Calu3 (cell line): ENCODE measurements around the gene NBPF1. TPM values are rescaled to one million over a fixed set of nuclear protein-coding genes. Genes with fewer than 3 reads are reported as not detected.
"Not testable (repeated sequence)": the region's sequence is repeated elsewhere in the genome, so short reads cannot be mapped to it uniquely, and the experiment has no call there.

ENCODE experiments used
- BruUV-seq: library from RNA; stranded (reverse); fragments of 400-500 nt; replicated peaks from 2 replicates; lab custom pipeline; 2021; lab: Mats Ljungman, UMichigan
- CTCF ChIA-PET: fragments of 300-600 bp; sonication (Branson Sonifier 250); formaldehyde crosslinking; loops from one replicate; lab custom pipeline; 2022; ENCODE audit warnings: antibody characterized with exemption; lab: Charles Lee
- DNase-seq: peaks from one replicate; pipeline ENCODE4 v3.0.0; 2022
- H3K27ac Mint-ChIP-seq: one replicate; pipeline ENCODE4 v1.8.0; 2022; ENCODE audit warnings: mixed read lengths; ENCODE audit not compliant: unreplicated experiment
- H3K27me3 Mint-ChIP-seq: one replicate; pipeline ENCODE4 v1.8.0; 2022; ENCODE audit warnings: mixed read lengths; ENCODE audit not compliant: unreplicated experiment
- H3K36me3 Mint-ChIP-seq: one replicate; pipeline ENCODE4 v1.8.0; 2022; ENCODE audit warnings: mild to moderate bottlenecking, moderate library complexity, mixed read lengths; ENCODE audit not compliant: insufficient read depth, unreplicated experiment
- H3K4me1 Mint-ChIP-seq: one replicate; pipeline ENCODE4 v1.8.0; 2022; ENCODE audit warnings: mild to moderate bottlenecking, low read depth, mixed read lengths; ENCODE audit not compliant: unreplicated experiment
- H3K4me3 Mint-ChIP-seq: one replicate; pipeline ENCODE4 v1.8.0; 2022; ENCODE audit warnings: mild to moderate bottlenecking, low read depth, moderate library complexity, mixed read lengths; ENCODE audit not compliant: unreplicated experiment
- H3K9me3 Mint-ChIP-seq: one replicate; pipeline ENCODE4 v1.8.0; 2022; ENCODE audit warnings: low read depth, mixed read lengths; ENCODE audit not compliant: unreplicated experiment
- intact Hi-C: fragments of 100-400 bp; cut with micrococcal nuclease; formaldehyde crosslinking; loops from one replicate; pipeline ENCODE4 v1.10.0; 2022; ENCODE audit not compliant: unreplicated experiment
- total RNA-seq: library from RNA; stranded (reverse); gene quantifications from 2 replicates; pipeline ENCODE4 v1.2.3, GENCODE V29; 2022
- TF ChIP-seq, protein P1 (sequence below): fragments of 200-600 bp; IDR thresholded peaks from one replicate; pipeline ENCODE4 v1.8.0; 2022; ENCODE audit warnings: antibody characterized with exemption; ENCODE audit not compliant: unreplicated experiment

Gene NBPF1
- total RNA-seq, 1 experiment from 2014 or later: 26.4 TPM

DNA sequence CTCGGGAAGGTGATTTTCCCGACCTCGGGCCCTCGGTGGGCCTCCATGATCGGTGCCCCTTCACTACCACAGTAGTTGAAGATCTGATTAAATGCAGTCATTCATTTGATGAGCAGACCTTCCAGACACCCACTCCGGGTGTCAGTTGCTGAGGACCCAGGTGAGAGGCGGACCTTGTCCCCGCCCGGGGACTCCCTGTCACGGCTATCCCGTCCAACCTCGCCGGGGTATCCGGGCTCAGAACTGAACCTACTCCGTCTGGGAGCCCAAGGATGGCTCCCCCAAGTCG is 30.8 kb upstream of the NBPF1 start:
- CTCF ChIA-PET: no interaction called here
- no peaks in the 10 kb centered on the region for H3K4me1 Mint-ChIP-seq
- no peaks in the 10 kb centered on the region for H3K9me3 Mint-ChIP-seq
- no peaks in the 10 kb centered on the region for H3K36me3 Mint-ChIP-seq
- H3K27ac Mint-ChIP-seq: no peak overlapping the region
- intact Hi-C loops: no loop called here
- TSS peak; percentile 45 for BruUV-seq
- TF ChIP-seq, protein P1, sequence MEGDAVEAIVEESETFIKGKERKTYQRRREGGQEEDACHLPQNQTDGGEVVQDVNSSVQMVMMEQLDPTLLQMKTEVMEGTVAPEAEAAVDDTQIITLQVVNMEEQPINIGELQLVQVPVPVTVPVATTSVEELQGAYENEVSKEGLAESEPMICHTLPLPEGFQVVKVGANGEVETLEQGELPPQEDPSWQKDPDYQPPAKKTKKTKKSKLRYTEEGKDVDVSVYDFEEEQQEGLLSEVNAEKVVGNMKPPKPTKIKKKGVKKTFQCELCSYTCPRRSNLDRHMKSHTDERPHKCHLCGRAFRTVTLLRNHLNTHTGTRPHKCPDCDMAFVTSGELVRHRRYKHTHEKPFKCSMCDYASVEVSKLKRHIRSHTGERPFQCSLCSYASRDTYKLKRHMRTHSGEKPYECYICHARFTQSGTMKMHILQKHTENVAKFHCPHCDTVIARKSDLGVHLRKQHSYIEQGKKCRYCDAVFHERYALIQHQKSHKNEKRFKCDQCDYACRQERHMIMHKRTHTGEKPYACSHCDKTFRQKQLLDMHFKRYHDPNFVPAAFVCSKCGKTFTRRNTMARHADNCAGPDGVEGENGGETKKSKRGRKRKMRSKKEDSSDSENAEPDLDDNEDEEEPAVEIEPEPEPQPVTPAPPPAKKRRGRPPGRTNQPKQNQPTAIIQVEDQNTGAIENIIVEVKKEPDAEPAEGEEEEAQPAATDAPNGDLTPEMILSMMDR: no peak
- no peak overlapping the region for H3K4me3 Mint-ChIP-seq
- no peak for DNase-seq
- no peaks in the 10 kb centered on the region for H3K27me3 Mint-ChIP-seq

DNA sequence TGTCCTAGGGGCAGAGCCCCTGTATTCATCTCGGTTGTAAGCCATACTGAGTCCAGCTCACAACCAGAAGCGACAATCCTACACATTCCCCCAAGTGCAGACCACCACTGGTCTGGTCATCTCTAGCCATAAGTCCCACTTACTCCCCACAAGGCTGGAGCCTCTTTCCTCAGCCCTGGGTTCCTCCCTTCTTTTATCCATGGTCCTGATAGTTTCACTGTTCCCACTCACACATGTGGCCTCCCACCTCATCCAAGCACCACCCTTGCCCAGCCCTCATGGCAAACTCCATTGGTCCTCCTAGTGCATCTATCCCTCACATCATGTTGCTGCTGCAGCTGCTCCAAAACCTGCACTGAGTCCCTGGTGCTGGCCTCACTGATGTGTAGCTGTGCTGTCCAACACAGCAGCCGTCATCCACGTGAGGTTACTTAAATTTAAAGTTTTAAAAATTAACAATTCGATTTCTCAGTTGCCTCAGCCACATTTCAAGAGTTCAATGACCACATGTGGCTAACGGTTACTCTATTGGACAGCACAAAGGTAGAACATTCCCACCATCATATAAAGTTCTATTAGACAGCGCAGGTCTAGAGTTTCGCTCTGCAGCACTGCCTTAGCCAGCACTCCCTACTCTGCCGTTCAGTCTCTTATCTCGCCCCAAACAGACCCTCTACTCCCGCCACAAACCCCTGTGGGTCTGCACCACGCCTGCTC is 30.3 kb upstream of the NBPF1 start:
- H3K27ac Mint-ChIP-seq, H3K4me3 Mint-ChIP-seq, CTCF ChIA-PET, H3K4me1 Mint-ChIP-seq, BruUV-seq, DNase-seq, H3K36me3 Mint-ChIP-seq, H3K27me3 Mint-ChIP-seq, H3K9me3 Mint-ChIP-seq, intact Hi-C loops: not testable (repeated sequence)

DNA sequence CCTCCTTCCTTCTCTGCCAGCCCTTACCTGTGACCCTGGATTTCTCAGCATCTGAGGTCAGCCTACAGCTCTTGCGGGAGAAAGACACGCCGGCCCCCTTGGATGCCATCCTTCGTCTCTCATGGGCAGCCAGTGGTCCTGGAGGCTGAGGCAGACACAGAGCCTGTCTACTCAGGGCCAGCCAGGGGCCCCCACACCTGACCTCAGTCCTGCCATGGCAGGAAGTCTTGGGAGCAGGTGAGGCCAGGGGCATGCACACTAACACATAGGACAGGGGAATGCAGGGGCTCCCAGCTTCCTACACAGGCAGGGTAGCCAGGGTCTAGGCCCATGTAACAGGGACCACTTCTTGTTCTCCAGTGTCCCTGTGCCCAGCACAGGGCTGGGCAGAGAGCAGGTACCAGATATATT is 29.6 kb upstream of the NBPF1 start:
- H3K4me1 Mint-ChIP-seq, CTCF ChIA-PET, H3K36me3 Mint-ChIP-seq, intact Hi-C loops, BruUV-seq, H3K27me3 Mint-ChIP-seq, H3K4me3 Mint-ChIP-seq, DNase-seq, H3K27ac Mint-ChIP-seq, H3K9me3 Mint-ChIP-seq: not testable (repeated sequence)

DNA sequence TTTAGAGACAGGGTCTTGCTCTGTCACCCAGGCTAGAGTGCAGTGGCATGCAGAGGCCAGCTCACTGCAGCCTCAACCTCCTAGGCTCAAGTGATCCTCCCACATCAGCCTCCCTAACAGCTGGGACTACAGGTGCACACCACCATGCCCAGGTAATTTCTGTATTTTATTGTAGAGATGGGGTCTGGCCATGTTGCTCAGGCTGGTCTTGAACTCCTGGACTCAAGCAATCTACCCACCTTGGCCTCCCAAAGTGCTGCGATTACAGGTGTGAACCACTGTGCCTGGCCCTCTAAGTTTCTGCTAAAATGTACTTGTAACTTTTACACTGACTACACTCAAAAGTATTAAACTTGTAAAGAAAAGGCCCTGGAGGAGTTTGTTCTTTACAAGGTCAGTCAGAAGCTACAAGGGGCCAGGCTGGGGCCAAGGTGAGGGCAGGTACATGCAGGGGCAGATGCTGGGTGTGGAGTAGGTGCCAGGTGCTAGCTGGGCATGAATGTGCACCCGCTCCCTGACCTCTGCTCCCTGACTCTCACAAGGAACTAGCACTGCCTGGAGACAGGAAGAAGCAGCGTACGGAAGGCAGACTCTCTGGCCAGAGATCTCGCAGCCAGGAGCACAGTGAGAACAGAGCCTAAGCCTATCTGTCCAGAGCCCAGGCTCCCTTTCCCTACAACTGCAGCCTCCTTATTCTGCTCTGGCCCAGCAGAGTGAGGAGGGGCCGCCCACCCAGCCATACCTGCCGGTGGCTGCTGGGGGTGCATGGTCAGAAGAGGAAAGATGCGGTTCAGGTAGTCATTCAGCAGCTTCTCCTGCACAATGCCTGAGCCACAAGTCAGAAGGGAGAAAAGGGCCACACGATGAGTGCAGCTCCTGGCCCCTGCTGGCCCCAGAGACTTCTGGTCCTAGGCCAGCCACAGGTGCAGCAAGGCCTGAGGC is 28.9 kb upstream of the NBPF1 start:
- H3K4me3 Mint-ChIP-seq, CTCF ChIA-PET, H3K27ac Mint-ChIP-seq, H3K36me3 Mint-ChIP-seq, H3K27me3 Mint-ChIP-seq, DNase-seq, BruUV-seq, H3K9me3 Mint-ChIP-seq, intact Hi-C loops, H3K4me1 Mint-ChIP-seq: not testable (repeated sequence)

DNA sequence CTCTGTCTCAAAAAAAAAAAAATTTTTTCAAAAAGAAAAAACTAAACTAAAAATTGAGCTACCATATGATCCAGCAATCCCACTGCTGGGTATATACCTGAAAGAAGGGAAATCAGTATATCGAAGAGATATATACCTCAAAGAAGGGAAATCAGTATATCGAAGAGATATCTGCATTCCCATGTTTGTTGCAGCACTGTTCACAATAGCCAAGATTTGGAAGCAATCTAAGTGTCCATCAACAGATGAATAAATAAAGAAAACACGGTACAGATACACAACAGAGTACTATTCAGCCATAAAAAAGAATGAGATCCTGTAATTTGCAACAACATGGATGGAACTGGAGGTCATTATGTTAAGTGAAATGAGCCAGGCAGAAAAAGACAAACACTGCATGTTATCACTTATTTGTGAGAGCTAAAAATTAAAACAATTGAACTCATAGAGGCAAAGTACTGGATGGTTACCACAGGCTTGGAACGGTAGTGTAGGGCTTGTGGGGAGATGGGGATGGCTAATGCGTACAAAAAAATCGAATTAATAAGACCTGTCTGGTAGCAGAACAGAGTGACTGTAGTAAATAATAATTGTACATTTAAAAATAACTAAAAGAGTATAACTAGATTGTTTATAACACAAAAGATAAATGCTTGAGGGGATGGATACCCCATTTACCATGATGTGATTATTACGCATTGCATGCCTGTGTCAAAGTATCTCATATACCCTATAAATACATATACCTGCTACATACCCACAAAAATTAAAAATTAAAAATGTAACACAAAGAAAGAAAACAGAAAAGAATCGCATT is 28.0 kb upstream of the NBPF1 start:
- H3K9me3 Mint-ChIP-seq, H3K27ac Mint-ChIP-seq, H3K4me3 Mint-ChIP-seq, CTCF ChIA-PET, H3K27me3 Mint-ChIP-seq, H3K36me3 Mint-ChIP-seq, H3K4me1 Mint-ChIP-seq, intact Hi-C loops, DNase-seq: not testable (repeated sequence)
- TSS peak; percentile 11 for BruUV-seq

DNA sequence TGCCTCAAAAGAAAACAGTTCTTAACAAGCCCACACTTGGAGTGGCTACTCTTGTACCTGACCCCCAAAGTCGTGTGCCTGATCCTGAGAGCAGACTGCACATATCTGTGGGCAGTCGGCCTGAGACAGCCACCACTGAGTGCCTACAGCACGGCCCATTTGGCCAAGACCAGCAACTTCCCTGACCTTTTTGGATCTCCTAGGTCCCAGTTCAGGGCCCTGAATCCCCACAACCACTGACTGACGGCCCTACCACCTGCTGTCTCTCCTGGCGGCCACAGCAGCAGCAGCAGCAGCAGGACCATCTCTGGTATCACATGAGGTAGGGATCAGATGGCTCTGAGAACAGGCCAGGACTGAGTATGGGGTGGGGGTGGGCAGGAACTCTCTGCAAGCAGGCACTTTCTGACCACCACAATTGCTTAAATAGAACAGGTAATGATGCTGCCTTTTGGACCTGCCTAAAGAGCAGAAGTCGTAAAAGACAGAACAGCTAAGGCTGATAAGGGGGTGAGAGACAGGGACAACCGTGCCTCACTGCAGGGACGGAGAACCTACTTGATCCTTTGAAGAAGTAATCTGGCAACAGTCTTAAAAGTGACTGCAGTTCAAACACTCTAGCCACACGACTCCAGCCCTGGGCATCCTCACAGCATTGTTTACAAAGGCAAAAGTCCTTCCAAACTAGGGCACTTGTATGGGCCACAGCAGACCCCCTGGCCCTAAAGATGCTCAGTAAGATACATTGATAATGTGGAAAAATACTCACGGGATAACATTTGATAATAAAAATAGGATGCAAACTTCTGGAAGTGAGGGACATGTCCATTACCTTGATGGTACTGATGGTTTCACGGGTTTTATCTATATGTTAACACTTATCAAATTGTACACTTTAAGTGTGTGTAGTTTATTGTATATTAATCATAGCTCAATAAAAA is 26.0 kb upstream of the NBPF1 start:
- H3K27me3 Mint-ChIP-seq, H3K4me1 Mint-ChIP-seq, H3K4me3 Mint-ChIP-seq, H3K27ac Mint-ChIP-seq, DNase-seq, H3K9me3 Mint-ChIP-seq, BruUV-seq, CTCF ChIA-PET, H3K36me3 Mint-ChIP-seq, intact Hi-C loops: not testable (repeated sequence)

DNA sequence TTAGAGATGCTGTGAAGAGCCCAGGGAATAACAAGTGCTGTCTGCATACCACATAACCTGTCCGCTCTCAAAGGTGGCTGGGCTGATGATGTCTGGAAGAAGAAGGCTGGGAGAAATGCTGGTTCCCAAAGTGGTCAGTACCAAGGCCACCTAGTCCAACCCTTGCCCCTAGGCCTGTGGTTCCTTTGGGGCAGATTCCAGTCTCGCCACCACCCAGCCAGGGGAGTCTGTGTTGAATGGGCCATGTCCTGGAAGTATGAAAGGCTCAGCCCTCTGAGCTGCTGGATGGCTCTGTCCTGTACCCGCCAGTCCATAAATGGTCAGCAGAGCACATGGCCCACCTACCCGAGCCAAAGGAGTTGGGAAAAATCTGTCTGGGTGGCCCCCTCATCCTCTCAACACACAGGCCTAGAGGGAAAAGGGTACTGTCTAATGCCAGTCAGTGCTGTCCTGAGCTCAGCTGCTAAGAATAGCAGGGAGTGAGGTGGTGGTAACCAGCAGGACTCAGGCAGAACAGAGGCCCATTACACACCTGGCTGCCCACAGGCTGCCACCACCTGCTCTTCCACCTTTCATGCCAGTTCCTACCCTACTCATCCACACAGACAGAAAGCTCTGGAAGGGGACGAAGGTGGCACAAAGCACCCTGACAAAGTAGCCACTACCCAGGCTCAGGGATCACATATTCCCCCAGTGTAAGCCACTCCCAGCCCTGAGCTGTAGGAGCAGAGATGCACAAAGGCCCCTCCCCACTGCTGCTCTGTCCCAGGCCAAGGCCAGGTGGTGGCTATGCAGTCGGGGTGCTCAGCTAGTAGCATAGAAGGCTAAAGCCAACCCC is 24.8 kb upstream of the NBPF1 start:
- H3K4me3 Mint-ChIP-seq, CTCF ChIA-PET, DNase-seq: not testable (repeated sequence)

More for the DNA sequence above, 24.8 kb upstream of the NBPF1 start:
- BruUV-seq, intact Hi-C loops, H3K27ac Mint-ChIP-seq, H3K27me3 Mint-ChIP-seq, H3K9me3 Mint-ChIP-seq, H3K4me1 Mint-ChIP-seq: not testable (repeated sequence)
- H3K36me3 Mint-ChIP-seq: peaks cover 11% of the 10 kb centered on the region
